HepG2 (cell line): ENCODE measurements around the gene TUFM. TPM values are rescaled to one million over a fixed set of nuclear protein-coding genes. Genes with fewer than 3 reads are reported as not detected.

Experiments
- ATAC-seq: fragments of 200-7000 bp; cut with Tn5 transposase; 3 replicates; pipeline ENCODE4 v1.9.1; 2020; ENCODE audit warnings: mild to moderate bottlenecking, moderate library complexity
- BruUV-seq: library from RNA; stranded (reverse); fragments of 400-500 nt; replicated peaks from 2 replicates; lab custom pipeline; 2021; lab: Mats Ljungman, UMichigan
- CTCF ChIA-PET: fragments of 300-600 bp; formaldehyde crosslinking; extraction: SDS; loops from one replicate; lab custom pipeline; 2021; ENCODE audit warnings: low total read pairs, inconsistent platforms, low intra/inter-chr PET ratio; lab: Yijun Ruan, JAX
- POLR2A ChIA-PET: fragments of 350-600 bp; sonication (Branson Sonifier 250); formaldehyde crosslinking; loops from one replicate; lab custom pipeline; 2020; ENCODE audit warnings: antibody characterized with exemption, inconsistent platforms; lab: Yijun Ruan, JAX
- DNase-seq: peaks from one replicate; pipeline ENCODE4 v3.0.0-alpha.2; 2015; ENCODE audit warnings: low spot score
- FAIRE-seq: peaks from 3 replicates; lab custom pipeline; 2011; peaks lifted over from hg19 to GRCh38; lab: Jason Lieb, UNC
- H2AFZ ChIP-seq: one replicate; pipeline ENCODE4 v1.6.1; 2011; ENCODE audit warnings: low read length, inconsistent platforms
- H3K27ac ChIP-seq: fragments of 300-600 bp; 3 replicates; pipeline ENCODE4 v1.8.0; 2011; ENCODE audit warnings: mixed run types, mild to moderate bottlenecking, mixed read lengths, low read length, inconsistent platforms; ENCODE audit not compliant: insufficient read depth; ENCODE audit errors: extremely low read length
- H3K27me3 ChIP-seq, 2 experiments: fragments of 200-600 bp in 1 of 2; 2 replicates in 1 of 2; 3 replicates in 1 of 2; pipeline versions ENCODE4 v1.6.0 to v1.8.0; 2011; ENCODE audit warnings: low read length in 2 of 2, mild to moderate bottlenecking in 2 of 2, moderate library complexity in 2 of 2, inconsistent platforms in 1 of 2; ENCODE audit not compliant: insufficient read depth in 2 of 2, control insufficient read depth in 1 of 2
- H3K36me3 ChIP-seq, 2 experiments: fragments of 200-600 bp in 1 of 2; replicated peaks in 1 of 2; 2 replicates in 1 of 2; 3 replicates in 1 of 2; pipeline versions ENCODE4 v1.5.1 to v1.8.0; 2011; ENCODE audit warnings: low read length in 2 of 2, inconsistent platforms in 1 of 2; ENCODE audit not compliant: insufficient read depth in 2 of 2, control insufficient read depth in 1 of 2
- H3K4me1 ChIP-seq: 2 replicates; pipeline ENCODE4 v1.5.1; 2012; ENCODE audit warnings: low read length, inconsistent platforms; ENCODE audit not compliant: insufficient read depth
- H3K4me2 ChIP-seq: 2 replicates; pipeline ENCODE4 v1.6.0; 2011; ENCODE audit warnings: low read depth, low read length, inconsistent platforms
- H3K4me3 ChIP-seq, 3 experiments: fragments of 200-600 bp in 1 of 3; sonication (generic), shearing (Covaris generic) in 1 of 3; replicated peaks in 1 of 3; 2 replicates each; pipeline ENCODE4 v1.5.1; 2011 to 2016; ENCODE audit warnings: low read length in 3 of 3, inconsistent platforms in 2 of 3, low read depth in 2 of 3, mild to moderate bottlenecking in 2 of 3, control low read depth in 1 of 3, mixed read lengths in 1 of 3; ENCODE audit not compliant: insufficient read depth in 1 of 3
- H3K79me2 ChIP-seq: one replicate; pipeline ENCODE4 v1.6.1; 2011; ENCODE audit warnings: low read length, inconsistent platforms; ENCODE audit not compliant: insufficient read depth
- H3K9ac ChIP-seq: 2 replicates; pipeline ENCODE4 v1.6.0; 2011; ENCODE audit warnings: mild to moderate bottlenecking, low read depth, low read length, inconsistent platforms; ENCODE audit not compliant: insufficient read depth
- H3K9me3 ChIP-seq: 2 replicates; pipeline ENCODE4 v1.5.1; 2012; ENCODE audit warnings: mild to moderate bottlenecking, low read length
- H4K20me1 ChIP-seq: 2 replicates; pipeline ENCODE4 v1.6.0; 2011; ENCODE audit warnings: inconsistent platforms, mild to moderate bottlenecking, low read length, moderate library complexity; ENCODE audit not compliant: insufficient read depth
- AHR ChIP-seq: IDR thresholded peaks from 2 replicates; pipeline ENCODE4 v1.6.1; 2018; ENCODE audit warnings: missing genetic modification reagents, missing compliant biosample characterization
- ATF7-NPFF ChIP-seq: sonication (generic); formaldehyde crosslinking; IDR thresholded peaks from 2 replicates; pipeline ENCODE4 v1.8.1; 2023; ENCODE audit warnings: mild to moderate bottlenecking, low read depth, missing genetic modification reagents, moderate library complexity
- CHD4 ChIP-seq: fragments of 200-600 bp; sonication (generic); IDR thresholded peaks from 2 replicates; pipeline ENCODE4 v1.7.0; 2017; ENCODE audit warnings: mild to moderate bottlenecking, low read length, borderline replicate concordance
- ELF4 ChIP-seq: sonication (generic); formaldehyde crosslinking; IDR thresholded peaks from 2 replicates; pipeline ENCODE4 v1.5.0; 2020; ENCODE audit warnings: missing genetic modification reagents, mild to moderate bottlenecking, moderate library complexity, borderline replicate concordance
- JDP2 ChIP-seq: sonication (generic); formaldehyde crosslinking; IDR thresholded peaks from 2 replicates; pipeline ENCODE4 v1.8.1; 2022; ENCODE audit warnings: missing genetic modification reagents, borderline replicate concordance
- MAFF ChIP-seq: IDR thresholded peaks from 2 replicates; pipeline ENCODE4 v1.6.1; 2011; ENCODE audit warnings: low read depth, low read length, improper control_type of control experiment
- RFX1 ChIP-seq: fragments of 450-650 bp; IDR thresholded peaks from 2 replicates; pipeline ENCODE4 v1.6.1; 2017
- ZBTB21 ChIP-seq: sonication (generic); formaldehyde crosslinking; IDR thresholded peaks from 2 replicates; pipeline ENCODE4 v1.4.0; 2020; ENCODE audit warnings: missing genetic modification reagents
- ZIK1 ChIP-seq: sonication (generic); formaldehyde crosslinking; IDR thresholded peaks from 2 replicates; pipeline ENCODE4 v1.5.0; 2020; ENCODE audit warnings: mild to moderate bottlenecking, low read depth, missing genetic modification reagents, borderline replicate concordance
- ZNF615 ChIP-seq: sonication (generic); formaldehyde crosslinking; IDR thresholded peaks from 2 replicates; pipeline ENCODE4 v1.5.0; 2020; ENCODE audit warnings: mild to moderate bottlenecking, missing genetic modification reagents, borderline replicate concordance
- ZNF782 ChIP-seq: sonication (generic); formaldehyde crosslinking; IDR thresholded peaks from 2 replicates; pipeline ENCODE4 v1.4.0; 2020; ENCODE audit warnings: missing genetic modification reagents, mild to moderate bottlenecking, borderline replicate concordance
- ZNF790 ChIP-seq: sonication (generic); formaldehyde crosslinking; IDR thresholded peaks from 2 replicates; pipeline ENCODE4 v1.8.0; 2022; ENCODE audit warnings: missing genetic modification reagents, mild to moderate bottlenecking, borderline replicate concordance
- ZNF839 ChIP-seq: sonication (generic); formaldehyde crosslinking; IDR thresholded peaks from 2 replicates; pipeline ENCODE4 v1.4.0; 2020; ENCODE audit warnings: missing genetic modification reagents, mild to moderate bottlenecking, borderline replicate concordance
- WGBS: methylation state at CpG from one replicate; pipeline ENCODE4 v1.1.6; 2017; ENCODE audit warnings: low lambda C conversion rate; 5-methylcytosine and 5-hydroxymethylcytosine counted together
- in situ Hi-C: cut with HindIII; loops from 2 replicates; pipeline ENCODE4 v1.10.0; 2017; ENCODE audit warnings: low pct_unique_long_range_greater_than_20kb; ENCODE audit not compliant: extremely low pct_ligation_motif_present
- intact Hi-C: fragments of 100-400 bp; cut with micrococcal nuclease; formaldehyde crosslinking; loops from one replicate; pipeline ENCODE4 v1.10.0; 2022; ENCODE audit not compliant: unreplicated experiment
- polyA plus RNA-seq, 8 experiments: library from polyadenylated mRNA; depleted of rRNA in 3 of 8; stranded (reverse) in 7 of 8; unstranded in 1 of 8; fragments of >200 nt; fragmentation: Illumina TruSeq in 4 of 8; extraction: Trizol in 4 of 8; gene quantifications; 2 replicates each; pipeline versions ENCODE4 v1.2.1 to v1.2.3, GENCODE V29; 2011 to 2016; ENCODE audit warnings: low read depth in 4 of 8, missing spikeins in 1 of 8, mixed read lengths in 1 of 8; ENCODE audit not compliant: insufficient read depth in 1 of 8
- total RNA-seq, 5 experiments: library from RNA; depleted of rRNA; stranded (reverse); fragments of >200 nt; fragmentation: Illumina TruSeq; extraction: Trizol; gene quantifications; 2 replicates each; pipeline ENCODE4 v1.2.3, GENCODE V29; 2016; ENCODE audit warnings: low read depth in 1 of 5
- TF ChIP-seq, protein P1 (sequence below): sonication (generic); formaldehyde crosslinking; conservative IDR thresholded peaks from 2 replicates; pipeline ENCODE4 v1.4.0; 2020; ENCODE audit warnings: missing genetic modification reagents
- TF ChIP-seq, protein P2 (sequence below), 2 experiments: fragments of 450-650 bp in 1 of 2; sonication (generic) in 1 of 2; formaldehyde crosslinking; IDR thresholded peaks; 2 replicates each; pipeline versions ENCODE4 v1.5.0 to v1.8.0; 2020 to 2022; ENCODE audit warnings: mild to moderate bottlenecking in 1 of 2, missing genetic modification reagents in 1 of 2
- TF ChIP-seq, protein P3 (sequence below): sonication (generic); formaldehyde crosslinking; IDR thresholded peaks from 2 replicates; pipeline ENCODE4 v1.4.0; 2020; ENCODE audit warnings: missing genetic modification reagents, borderline replicate concordance
- TF ChIP-seq, protein P4 (sequence below): sonication (generic); formaldehyde crosslinking; IDR thresholded peaks from 2 replicates; pipeline ENCODE4 v1.5.0; 2020; ENCODE audit warnings: mild to moderate bottlenecking, missing genetic modification reagents

The TUFM gene
- total and polyA plus RNA-seq, 2 of the 13 experiments (the other 11 are each of a cell fraction or from before 2014, with no cell fraction given): 206 to 298 TPM

DNA sequence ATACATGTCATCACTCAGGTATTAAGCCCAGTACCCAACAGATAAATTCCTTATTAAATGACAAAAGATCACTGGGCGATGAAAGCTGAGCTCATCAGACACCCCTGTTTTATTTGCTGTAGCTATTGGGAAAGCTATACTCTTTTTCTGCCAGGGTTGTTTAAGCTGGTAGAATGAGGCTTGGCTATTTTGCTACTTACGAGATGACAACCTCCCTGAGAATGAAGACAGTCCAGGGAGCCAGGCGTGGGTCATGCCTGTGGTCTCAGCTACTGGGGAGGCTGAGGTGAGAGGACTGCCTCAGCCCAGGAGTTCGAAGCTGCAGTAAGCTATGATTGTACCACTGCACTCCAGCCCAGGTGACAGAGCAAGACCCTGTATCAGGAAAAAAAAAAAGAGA is 13.2 kb upstream of the TUFM start (continued):
- TF ChIP-seq JDP2 (no peak), ZNF782 (CRISPR knock-in tag) (no peak), RFX1 (no peak), ZNF615 (CRISPR knock-in tag) (no peak), MAFF (no peak), ZIK1 (CRISPR knock-in tag) (no peak), ZNF839 (no peak)
- TF ChIP-seq, protein P1, sequence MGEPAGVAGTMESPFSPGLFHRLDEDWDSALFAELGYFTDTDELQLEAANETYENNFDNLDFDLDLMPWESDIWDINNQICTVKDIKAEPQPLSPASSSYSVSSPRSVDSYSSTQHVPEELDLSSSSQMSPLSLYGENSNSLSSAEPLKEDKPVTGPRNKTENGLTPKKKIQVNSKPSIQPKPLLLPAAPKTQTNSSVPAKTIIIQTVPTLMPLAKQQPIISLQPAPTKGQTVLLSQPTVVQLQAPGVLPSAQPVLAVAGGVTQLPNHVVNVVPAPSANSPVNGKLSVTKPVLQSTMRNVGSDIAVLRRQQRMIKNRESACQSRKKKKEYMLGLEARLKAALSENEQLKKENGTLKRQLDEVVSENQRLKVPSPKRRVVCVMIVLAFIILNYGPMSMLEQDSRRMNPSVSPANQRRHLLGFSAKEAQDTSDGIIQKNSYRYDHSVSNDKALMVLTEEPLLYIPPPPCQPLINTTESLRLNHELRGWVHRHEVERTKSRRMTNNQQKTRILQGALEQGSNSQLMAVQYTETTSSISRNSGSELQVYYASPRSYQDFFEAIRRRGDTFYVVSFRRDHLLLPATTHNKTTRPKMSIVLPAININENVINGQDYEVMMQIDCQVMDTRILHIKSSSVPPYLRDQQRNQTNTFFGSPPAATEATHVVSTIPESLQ: no peak
- TF ChIP-seq, all 625 proteins: peak for 0

DNA sequence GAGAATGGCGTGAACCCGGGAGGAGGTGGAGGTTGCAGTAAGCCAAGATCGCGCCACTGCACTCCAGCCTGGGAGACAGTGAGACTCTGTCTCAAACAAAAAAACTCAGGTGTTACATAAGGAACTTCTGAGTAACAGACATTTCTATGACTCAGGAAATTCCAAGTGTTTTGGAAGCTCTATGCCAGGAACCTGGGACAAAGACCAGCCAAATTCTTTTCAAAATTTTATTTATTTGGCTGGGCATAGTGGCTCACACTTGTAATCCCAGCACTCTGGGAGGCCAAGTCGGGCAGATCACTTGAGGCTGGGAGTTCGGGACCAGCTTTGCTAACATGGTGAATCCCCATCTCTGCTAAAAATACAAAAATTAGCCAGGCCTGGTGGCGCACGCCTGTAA is 12.3 kb upstream of the TUFM start:
- in situ Hi-C loops (no loop called here), intact Hi-C loops (no loop called here)
- FAIRE-seq (no peak), DNase-seq (no peak), ATAC-seq (no peak)
- Histone ChIP-seq H3K9me3 (no peaks in the 10 kb centered on the region), H3K27me3 (no peaks in the 10 kb centered on the region), H3K79me2 (peaks cover 1% of the 10 kb centered on the region), H3K4me2 (no peak overlapping the region), H3K4me3 (no peak overlapping the region), H3K27ac (no peak overlapping the region), H3K4me1 (peaks cover 21% of the 10 kb centered on the region), H3K36me3 (no peaks in the 10 kb centered on the region), H3K9ac (no peak overlapping the region), H4K20me1 (no peaks in the 10 kb centered on the region), H2AFZ (no peak overlapping the region)
- BruUV-seq: no TSS peak
- WGBS: 97% methylated on average over 8 of the region's 8 CpGs
- POLR2A ChIA-PET: interaction anchor here (0.7 to 3.1 kb wide), 3 partner anchors 12 to 78 kb away, joined by 3 to 11 read pairs (median 6); partner anchors contain the start of genes ATXN2L and TUFM
- CTCF ChIA-PET: no interaction called here
- TF ChIP-seq, protein P2, sequence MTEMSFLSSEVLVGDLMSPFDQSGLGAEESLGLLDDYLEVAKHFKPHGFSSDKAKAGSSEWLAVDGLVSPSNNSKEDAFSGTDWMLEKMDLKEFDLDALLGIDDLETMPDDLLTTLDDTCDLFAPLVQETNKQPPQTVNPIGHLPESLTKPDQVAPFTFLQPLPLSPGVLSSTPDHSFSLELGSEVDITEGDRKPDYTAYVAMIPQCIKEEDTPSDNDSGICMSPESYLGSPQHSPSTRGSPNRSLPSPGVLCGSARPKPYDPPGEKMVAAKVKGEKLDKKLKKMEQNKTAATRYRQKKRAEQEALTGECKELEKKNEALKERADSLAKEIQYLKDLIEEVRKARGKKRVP (CRISPR knock-in tag; IDR thresholded peaks at IDR 0.05): no peak
- no peak for TF ChIP-seq CHD4
- TF ChIP-seq, protein P3, sequence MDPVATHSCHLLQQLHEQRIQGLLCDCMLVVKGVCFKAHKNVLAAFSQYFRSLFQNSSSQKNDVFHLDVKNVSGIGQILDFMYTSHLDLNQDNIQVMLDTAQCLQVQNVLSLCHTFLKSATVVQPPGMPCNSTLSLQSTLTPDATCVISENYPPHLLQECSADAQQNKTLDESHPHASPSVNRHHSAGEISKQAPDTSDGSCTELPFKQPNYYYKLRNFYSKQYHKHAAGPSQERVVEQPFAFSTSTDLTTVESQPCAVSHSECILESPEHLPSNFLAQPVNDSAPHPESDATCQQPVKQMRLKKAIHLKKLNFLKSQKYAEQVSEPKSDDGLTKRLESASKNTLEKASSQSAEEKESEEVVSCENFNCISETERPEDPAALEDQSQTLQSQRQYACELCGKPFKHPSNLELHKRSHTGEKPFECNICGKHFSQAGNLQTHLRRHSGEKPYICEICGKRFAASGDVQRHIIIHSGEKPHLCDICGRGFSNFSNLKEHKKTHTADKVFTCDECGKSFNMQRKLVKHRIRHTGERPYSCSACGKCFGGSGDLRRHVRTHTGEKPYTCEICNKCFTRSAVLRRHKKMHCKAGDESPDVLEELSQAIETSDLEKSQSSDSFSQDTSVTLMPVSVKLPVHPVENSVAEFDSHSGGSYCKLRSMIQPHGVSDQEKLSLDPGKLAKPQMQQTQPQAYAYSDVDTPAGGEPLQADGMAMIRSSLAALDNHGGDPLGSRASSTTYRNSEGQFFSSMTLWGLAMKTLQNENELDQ (CRISPR knock-in tag): no peak
- TF ChIP-seq, protein P4, sequence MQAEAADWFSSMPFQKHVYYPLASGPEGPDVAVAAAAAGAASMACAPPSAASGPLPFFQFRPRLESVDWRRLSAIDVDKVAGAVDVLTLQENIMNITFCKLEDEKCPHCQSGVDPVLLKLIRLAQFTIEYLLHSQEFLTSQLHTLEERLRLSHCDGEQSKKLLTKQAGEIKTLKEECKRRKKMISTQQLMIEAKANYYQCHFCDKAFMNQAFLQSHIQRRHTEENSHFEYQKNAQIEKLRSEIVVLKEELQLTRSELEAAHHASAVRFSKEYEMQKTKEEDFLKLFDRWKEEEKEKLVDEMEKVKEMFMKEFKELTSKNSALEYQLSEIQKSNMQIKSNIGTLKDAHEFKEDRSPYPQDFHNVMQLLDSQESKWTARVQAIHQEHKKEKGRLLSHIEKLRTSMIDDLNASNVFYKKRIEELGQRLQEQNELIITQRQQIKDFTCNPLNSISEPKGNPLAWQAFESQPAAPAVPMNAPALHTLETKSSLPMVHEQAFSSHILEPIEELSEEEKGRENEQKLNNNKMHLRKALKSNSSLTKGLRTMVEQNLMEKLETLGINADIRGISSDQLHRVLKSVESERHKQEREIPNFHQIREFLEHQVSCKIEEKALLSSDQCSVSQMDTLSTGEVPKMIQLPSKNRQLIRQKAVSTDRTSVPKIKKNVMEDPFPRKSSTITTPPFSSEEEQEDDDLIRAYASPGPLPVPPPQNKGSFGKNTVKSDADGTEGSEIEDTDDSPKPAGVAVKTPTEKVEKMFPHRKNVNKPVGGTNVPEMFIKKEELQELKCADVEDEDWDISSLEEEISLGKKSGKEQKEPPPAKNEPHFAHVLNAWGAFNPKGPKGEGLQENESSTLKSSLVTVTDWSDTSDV (CRISPR knock-in tag): no peak
- no peak for TF ChIP-seq ZNF790 (CRISPR knock-in tag)
- TF ChIP-seq ELF4 (CRISPR knock-in tag): no peak
- no peak for TF ChIP-seq AHR (CRISPR knock-in tag)
- TF ChIP-seq ZBTB21 (CRISPR knock-in tag): no peak
- no peak for TF ChIP-seq ATF7-NPFF
